H4 (cell line): ENCODE measurements around the gene APH1B. TPM values are rescaled to one million over a fixed set of nuclear protein-coding genes. Genes with fewer than 3 reads are reported as not detected.
A peak's percentile ranks its signal among the peaks of the same experiment; 100 is the strongest.

ENCODE experiments used
- DNase-seq: peaks from one replicate; pipeline ENCODE4 v3.0.0-alpha.2; 2015; ENCODE audit warnings: low spot score
- total RNA-seq: library from RNA; depleted of rRNA; stranded (reverse); fragments of >200 nt; shearing (Covaris generic); gene quantifications from 2 replicates; pipeline ENCODE4 v1.2.3, GENCODE V29; 2014

The APH1B gene
- total RNA-seq, 1 experiment from 2014 or later: 20.7 TPM

DNA sequence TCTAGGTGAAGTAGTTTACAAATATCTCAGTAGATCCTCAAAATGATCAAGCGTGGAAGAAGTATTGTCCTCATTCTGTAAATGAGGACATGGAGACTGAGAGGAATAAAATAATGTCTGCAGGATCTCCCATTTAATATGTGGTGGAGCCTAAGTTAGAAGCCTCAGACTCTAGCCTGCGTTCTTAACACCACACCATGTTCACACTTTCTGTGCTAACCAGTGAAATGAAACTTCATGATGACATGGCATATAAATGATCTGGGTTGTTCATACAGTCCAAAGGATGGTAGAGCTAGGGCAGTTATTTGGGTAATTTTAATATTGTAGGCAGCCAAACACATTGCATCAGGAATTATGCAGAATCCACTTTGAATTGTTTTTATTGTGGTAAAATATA, 25.1 kb upstream of the APH1B start:
- no peak for DNase-seq

DNA sequence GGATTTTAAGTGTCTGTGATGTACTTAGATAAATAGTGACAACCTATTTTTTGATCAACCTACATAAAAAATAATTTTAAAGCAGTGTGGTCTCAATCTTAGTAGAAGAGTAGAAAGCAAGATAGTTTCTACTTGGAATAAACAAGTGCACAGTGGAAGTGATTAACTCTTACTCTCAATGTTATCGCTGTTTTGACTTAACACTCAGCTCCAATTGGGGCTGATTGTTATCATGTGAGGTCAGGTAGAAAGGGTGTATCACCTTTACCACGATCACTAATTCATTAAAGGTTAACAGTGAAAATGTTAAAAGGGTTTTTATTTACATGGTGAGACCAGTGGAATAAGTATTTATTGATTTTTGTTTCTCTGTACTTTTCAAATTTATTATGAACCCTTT, 22.4 kb upstream of the APH1B start:
- no peak for DNase-seq

DNA sequence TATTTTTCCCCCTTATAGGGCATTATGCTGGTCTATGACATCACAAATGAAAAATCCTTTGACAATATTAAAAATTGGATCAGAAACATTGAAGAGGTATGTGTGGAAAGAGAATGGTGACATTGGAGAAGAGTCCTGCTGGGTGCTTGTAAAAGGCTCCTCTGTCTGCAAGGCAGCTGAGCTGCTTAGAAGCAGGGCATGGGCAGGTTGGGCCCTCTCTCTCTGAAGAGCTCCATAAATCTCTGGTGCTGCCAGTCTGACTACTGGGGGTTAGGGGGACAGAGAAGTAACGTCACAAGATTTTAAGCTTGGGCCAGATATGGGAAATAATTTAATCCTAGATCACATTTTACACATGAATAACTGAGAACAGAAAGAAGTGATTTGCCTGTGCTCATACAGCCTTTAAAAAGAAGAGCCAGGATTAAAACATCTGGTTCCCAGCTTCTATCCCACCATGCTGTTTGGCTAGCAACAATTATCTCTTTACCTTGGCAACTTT, 21.9 kb upstream of the APH1B start:
- no peak for DNase-seq

DNA sequence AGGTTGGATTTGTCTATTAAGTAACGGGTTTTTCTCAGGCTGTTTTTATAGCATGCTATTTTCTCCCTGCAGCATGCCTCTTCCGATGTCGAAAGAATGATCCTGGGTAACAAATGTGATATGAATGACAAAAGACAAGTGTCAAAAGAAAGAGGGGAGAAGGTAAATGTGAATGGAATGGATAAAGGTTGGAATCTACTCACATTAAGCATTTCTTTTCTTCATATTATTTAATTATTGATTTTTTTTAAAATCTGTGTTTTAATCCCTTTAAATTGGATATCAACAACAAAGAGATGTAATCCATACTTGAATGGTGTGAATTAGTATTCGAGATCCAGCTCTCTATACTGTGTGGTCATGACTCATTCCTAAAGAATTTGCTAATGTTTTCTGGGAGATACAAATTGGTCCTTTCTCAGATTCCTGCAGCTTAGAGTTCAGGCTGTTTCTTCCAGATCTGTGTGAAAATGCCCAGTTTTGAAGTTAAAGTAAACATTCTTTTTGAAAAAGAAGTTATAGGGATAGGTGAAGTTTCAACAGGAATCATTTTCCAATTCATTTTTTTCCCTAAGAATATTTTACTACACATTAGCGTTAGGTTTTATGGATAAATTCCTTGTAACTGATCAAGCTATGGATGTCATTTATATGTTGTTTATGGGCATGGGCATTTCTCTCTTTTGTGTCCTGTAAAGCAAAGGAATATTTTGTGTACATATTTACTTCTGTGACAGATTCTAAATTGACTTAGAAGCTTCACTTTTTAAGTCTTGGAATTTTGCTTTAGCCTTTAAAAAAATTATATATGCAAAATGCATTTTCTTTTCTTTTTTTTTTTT, 20.8 kb upstream of the APH1B start:
- DNase-seq: peak; percentile 66

DNA sequence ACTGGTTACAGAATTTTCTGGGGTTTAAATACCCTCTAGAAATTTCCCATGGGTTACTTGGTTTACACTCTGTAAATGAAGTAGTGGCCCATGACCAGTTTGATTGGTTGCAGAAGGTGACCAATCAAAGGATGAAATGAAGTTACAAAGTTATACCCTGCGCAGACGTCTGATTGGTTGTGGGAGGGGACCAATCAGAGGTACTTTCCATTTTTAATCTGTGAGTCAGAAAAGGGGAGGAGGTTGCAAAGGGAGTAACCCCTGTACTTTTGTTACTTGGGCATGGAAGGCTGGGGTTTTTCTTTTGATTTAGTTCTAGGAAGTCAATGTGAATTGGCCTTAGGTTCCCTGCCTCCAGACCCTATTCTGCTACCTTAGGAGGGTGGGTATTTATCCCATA, 18.7 kb upstream of the APH1B start:
- no peak for DNase-seq

DNA sequence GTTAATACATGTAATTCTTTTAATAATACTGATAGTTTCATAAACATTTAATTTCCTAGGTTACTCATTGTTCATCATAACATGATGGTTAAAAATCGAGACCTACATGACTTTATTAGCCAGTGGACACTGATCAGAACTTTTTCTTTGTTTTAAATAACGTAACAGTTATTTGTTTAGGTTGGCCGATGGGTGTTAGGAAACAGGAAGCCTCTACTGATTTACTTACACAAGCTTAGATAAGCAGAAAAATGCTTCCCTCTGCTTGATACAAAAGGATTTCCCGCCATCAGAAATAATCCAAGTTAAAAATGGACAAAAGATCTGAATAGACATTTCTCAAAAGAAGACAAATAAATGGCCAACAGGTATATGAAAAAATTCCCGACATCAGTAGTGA, 16.6 kb upstream of the APH1B start:
- DNase-seq: no peak

DNA sequence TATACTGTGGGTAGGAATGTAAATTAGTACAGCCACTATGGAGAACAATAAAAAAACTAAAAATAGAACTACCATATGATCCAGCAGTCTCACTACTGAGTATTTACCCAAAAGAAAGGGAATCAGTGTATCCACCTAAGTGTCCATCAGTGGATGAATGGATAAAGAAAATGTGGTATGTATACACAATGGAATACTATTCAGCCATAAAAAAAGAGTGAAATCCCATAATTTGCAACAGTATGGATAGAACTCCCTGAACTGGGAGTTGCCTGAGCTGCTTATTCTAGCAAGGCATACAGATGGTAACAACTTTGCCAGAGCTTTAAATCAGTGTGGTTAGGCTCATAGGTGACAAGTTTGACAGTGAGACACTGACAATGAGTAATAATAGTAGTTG, 16.1 kb upstream of the APH1B start:
- no peak for DNase-seq

DNA sequence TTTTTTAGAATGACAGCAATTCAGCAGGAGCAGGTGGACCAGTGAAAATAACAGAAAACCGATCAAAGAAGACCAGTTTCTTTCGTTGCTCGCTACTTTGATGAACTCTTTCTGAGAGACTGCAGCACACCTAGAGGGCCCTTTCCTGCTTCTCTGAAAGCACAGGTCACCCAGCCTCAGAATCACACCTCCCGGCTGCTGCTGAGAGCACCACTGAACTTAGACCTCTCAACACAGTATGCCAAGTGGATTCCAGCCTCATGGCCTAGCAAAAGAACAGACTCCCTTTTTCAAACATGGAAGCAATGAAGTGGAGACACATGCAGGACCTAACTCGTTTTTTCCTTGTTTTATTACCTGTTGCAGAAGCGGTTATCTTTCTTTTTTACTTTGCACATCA, 13.9 kb upstream of the APH1B start:
- no peak for DNase-seq

DNA sequence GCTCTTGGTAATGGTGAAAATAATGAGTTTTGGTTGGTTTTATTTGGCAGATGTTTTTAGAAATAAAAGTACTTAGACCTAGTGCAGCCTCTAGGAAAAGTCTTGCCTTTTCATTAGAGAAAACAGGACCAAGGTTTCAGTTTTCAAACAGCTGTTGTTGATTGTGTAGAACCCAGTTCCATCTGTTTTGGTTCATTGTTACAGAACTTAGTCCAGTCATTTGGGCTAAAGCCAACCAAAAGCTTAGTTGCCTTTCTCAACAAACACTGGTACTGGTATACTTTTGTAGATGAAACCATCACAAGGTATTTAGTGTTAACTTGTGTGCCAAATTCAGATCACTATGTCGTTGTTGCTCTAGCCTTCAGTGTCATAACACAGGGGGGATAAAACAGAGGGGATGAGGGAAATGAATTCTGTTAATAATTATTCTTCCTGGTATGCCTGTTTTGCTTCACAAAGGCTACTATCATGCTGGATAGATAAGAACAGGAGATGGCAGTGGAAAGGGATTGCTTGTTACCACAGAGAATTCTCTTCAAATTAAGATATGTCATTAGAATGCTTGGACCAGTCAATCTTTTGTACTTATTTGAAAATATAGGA, 12.6 kb upstream of the APH1B start:
- DNase-seq: no peak

DNA sequence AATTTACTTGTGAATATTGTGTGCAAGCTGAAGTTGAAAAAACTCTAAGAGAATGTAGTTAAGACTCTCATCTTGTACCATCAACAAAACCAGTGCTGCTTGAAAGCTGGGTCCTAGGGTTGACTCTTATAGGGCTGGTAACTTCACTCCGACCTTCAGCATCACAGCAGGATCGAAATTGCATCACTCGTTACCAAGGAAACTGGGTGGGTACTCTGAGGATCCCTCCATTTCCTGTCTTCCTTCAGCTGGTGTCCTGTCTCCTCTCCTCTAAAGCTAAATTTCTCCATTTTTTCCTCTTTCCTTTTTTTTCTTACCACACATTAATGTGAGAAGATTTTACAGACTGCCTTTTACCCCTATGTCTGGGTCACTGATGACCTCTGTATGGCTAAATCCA, 3.0 kb upstream of the APH1B start:
- no peak for DNase-seq

DNA sequence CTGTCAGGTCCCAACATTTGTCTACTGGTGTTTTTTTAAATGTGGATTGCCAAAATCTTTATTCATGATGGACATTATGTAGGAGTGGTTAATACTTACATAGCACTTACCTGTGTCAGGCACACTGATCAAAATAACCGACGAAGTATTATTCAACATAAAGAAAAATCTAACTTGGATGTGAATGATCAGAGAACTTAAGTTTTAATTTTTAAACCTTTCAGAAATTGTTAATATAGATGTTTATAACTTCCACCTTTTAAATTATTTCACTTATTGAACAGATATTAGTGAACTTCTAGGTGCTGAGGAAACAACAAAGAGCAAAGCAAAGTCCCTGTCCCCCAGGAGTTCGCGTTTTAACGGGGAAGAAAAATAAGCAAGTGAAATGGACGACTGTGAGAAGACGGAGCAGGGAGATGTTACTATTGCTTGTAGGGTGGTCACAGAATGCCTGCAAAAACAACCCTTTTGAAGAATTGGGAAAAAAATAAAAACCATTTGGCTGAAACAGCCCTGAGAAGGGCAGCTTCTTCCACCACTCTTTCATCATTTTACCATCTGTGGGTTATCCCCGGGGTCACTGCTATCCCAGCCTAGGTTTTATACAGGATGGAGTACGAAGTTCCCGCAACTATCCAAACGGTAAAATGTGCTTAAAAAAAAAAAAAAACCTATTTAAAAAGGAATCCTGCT, 915 bp upstream of the APH1B start:
- DNase-seq: no peak

DNA sequence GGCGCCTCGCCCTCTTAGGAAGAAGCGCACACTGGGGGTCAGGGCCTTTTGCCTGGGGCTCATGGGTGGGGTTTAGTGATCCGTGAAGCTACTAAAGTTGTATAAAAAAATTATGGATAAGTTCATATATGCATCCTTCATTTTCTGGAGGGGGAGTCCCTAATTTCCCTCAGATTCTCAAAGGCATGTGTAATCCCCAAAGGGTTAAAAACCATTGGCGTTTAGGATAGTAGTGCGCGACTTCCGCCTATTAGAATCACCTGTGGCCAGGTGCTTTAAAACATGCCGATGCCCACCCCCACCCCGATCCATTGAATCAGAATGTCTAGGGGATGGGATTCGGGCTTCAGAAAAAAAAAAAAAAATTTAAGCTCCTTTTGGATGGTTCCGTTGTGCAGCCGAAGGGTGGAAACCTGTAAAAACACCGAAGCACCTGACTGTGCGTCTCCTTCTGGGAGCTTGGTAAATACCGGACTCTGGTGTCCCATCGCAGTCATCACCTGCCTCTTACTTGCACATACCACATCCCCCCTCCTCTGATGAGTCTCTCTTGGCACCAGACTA, 570 bp downstream of the APH1B start:
- no peak for DNase-seq

DNA sequence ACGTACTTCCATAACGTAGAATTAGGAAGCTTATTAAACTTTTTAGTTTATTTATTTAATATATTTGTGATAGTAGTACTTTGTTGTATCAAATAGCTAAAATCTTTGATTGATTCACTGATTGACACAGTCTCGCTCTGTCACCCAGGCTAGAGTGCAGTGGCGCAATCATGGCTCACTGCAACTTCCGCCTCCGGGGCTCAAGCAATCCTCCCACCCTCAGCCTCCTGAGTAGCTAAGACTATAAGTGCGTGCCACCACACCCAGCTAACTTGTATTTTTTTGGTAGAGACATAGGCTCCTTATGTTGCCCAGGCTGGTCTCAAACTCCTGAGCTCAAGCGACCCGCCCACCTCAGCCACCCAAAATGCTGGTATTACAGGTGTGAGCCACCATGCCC, 5.7 kb downstream of the APH1B start:
- DNase-seq: no peak

DNA sequence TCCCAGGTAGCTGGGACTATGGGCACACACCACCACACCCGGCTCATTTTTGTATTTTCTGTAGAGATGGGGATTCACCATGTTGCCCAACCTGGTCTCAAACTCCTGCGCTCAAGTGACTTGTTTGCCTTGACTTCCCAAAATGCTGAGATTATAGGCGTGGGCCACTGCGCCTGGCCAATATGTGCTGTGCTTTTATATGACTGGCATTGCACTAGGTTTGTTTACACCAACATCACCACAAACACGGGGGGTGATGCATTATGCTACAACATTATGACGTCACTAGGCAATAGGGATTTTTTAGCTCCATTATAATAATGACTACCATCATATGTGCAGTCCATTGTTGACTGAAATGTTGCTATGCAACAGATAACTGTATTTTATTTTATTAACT, 6.9 kb downstream of the APH1B start:
- DNase-seq: no peak

DNA sequence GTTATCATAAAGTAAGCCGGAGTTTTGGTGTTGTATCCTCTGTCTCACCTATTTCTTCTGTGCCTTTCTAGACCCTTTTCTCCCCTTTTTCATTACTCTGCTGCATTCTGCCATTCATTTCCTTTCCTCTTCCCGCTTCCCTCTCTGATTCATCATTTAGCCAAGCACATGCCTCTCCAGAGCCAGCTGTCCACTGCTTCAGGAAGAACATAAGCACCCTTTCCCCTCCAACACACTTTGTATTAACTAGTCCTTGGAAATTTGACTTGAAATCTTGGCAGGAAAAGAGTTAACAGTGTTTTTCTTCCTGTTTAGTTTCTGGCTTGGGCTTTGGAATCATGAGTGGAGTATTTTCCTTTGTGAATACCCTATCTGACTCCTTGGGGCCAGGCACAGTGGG, 9.7 kb downstream of the APH1B start:
- no peak for DNase-seq

DNA sequence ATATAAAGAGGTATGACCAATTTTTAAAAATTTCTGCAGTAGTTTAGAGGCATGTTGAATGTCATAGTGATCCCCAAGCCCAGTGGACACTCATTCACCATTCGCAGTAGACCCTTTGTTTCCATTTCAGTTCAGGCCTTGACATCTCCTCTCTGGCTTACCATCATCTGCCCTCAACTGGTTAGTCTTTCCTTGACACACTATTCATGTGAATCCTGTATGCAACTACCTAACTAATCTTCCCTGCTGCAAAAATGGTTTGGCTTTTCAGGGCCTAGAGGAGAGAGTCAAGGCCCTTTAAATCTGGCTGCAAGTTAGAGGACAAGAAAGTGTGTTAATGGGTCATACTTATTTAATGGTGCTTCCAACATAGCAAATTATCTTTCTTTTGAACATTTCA, 10.9 kb downstream of the APH1B start:
- no peak for DNase-seq

DNA sequence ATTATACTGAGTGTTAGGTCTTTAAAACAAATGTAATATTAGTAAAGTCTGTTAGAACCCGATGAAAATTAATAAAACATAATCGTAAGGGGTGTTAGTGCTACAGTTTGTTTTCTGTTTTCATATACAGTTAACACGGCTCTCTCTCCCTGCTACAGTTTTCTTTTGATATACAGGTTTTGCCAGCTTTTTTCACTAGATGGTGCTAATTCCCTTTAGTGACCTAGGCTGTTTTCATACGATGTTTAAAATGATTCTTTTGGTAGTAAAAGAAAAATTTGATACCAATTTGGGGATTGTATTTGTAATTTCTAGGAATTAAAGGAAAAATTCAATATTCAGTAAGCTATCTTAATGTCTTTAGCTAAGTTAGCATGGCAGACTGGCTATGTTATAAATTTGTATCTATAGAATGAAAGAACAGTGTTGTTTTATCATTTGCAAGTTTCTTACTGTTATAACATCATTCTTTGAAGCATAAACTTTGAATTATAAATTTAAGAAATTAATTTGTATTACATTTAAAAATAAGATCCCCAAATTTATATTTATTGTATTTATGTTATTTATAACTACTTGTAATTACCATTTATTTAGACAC, 11.5 kb downstream of the APH1B start:
- peak; percentile 36 for DNase-seq

DNA sequence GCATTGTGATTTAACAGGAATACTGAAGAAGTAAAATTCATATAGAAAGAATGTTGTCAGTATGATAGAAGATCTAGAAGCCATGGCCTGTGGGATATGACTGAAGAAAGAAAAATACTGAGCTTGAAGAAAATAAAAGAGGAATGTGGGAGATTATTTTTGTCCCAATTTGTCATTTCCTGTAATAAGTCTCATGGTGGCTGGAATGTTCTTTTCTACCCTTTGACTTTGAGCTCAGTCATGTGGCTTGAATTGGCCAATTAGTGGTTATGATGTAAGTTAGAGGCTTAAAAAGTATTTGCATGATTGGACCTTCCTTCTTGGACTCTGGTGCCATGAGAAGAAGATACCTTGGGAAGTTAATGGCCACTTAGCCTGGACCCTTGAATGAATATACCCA, 14.1 kb downstream of the APH1B start:
- DNase-seq: peak; percentile 60

DNA sequence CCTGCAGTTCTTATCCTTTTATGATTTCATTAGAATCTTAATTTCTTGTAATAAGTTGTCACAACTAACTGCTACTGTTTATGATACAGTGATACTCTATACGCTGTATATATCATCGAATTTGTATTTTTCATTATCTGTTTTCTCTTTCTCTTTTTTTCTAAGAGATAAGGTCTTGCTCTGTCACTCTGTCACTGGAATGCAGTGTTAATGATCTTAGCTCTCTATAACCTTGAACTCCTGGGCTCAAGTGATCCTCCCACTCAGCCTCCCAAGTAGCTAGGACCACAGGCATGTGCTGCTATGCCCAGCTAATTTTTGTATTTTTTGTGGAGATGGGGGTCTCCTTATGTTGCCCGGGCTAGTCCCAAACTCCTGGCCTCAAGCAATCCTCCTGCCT, 14.8 kb downstream of the APH1B start:
- DNase-seq: no peak

DNA sequence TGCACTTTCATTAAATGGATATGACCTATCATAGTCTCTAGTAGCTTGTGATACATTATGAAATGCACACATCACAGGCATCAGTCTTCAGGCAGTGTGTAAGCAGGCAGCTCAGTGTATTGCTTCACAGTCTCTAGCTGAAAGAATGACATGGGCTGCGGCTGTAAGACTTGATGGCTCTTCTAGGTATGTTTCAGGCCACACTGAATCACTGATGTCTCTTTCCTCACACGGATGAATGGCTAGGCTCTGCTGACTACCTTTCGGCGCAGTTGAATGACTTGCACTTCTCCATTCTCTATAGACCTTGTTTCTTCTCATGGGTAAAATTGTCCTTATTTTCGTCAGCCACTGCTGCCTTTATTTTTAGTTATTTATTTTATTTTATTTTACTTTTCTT, 15.4 kb downstream of the APH1B start:
- DNase-seq: no peak

DNA sequence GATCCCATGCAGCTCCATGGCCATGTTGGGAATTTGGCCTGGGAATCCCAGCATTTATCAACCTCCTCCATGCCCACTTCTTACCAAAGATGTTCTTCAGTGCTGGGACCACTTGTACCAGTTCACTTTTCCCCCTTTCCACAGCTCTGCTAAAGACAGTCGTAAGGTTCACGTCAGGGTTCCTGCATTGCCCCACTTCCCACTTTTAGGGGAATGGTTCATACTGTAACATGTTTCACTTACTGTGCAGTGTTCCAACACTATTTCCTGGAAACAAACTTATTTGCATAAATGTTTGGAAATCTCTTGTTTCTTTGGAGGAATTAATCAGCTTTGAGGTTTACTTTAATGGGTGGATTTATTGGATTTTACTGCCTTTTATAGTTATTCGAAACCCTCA, 17.0 kb downstream of the APH1B start:
- DNase-seq: no peak

DNA sequence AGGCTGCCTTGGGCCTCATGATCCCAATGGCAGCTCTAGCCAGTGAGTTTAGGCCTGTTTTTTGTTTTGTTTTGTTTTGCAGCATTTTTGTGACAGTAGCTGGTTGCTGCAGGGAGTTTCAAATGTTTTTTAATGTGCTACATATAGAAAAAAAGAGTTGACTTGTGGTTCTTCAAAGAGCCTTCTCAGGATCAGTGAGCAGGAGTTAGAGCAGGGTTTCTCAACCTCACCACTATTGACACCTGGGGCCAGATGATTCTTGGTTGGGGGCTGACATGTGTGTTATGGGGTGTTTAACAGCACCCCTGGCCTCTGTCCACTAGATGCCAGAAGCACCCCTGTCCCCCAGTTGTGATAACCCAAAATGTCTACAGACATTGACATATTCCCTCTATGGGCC, 17.9 kb downstream of the APH1B start:
- DNase-seq: no peak
